GM12878 (cell line): Measurements from ENCODE around the gene ZFP62. TPM values are rescaled to one million over a fixed set of nuclear protein-coding genes. Genes with fewer than 3 reads are reported as not detected.

Experiments
- CBFB ChIP-seq: IDR thresholded peaks from 2 replicates; pipeline ENCODE4 v1.6.1; 2016; ENCODE audit warnings: antibody characterized with exemption, low read depth
- IRF3 ChIP-seq: fragments of 450-650 bp; IDR thresholded peaks from 2 replicates; pipeline ENCODE4 v1.6.1; 2014; ENCODE audit warnings: mild to moderate bottlenecking
- NFYA ChIP-seq: IDR thresholded peaks from 2 replicates; pipeline ENCODE4 v1.6.1; 2011; ENCODE audit warnings: low read depth, mild to moderate bottlenecking, low read length, improper control_type of control experiment, borderline replicate concordance
- NKRF ChIP-seq: fragments of 450-650 bp; conservative IDR thresholded peaks from 2 replicates; pipeline ENCODE4 v1.6.1; 2017; ENCODE audit warnings: mild to moderate bottlenecking, moderate library complexity
- YY1 ChIP-seq: IDR thresholded peaks from 2 replicates; pipeline ENCODE4 v1.6.1; 2011; ENCODE audit warnings: low read depth, mild to moderate bottlenecking, low read length
- polyA plus RNA-seq, 11 experiments: library from polyadenylated mRNA; depleted of rRNA in 4 of 11; unstranded in 6 of 11; stranded (reverse) in 5 of 11; fragments of >200 nt; fragmentation: Nextera tagmentation in 4 of 11; fragmentation: Illumina TruSeq in 1 of 11; extraction: Ambion mirVana in 4 of 11; extraction: Trizol in 1 of 11; gene quantifications; 1 replicate in 1 of 11; 2 replicates in 10 of 11; pipeline versions ENCODE4 v1.2.1 to v1.2.3, GENCODE V29; 2011 to 2016; ENCODE audit warnings: inconsistent platforms in 2 of 11, missing spikeins in 2 of 11, low read depth in 1 of 11
- total RNA-seq, 4 experiments: library from RNA; depleted of rRNA in 3 of 4; stranded (reverse); fragments of >200 nt in 3 of 4; fragmentation: Illumina TruSeq in 1 of 4; extraction: Trizol in 1 of 4; gene quantifications; 2 replicates each; pipeline versions ENCODE4 v1.2.1 to v1.2.3, GENCODE V29; 2013 to 2021
- TF ChIP-seq, protein P1 (sequence below): fragments of 150-350 bp; IDR thresholded peaks from 2 replicates; pipeline ENCODE4 v1.6.1; 2014; ENCODE audit warnings: mild to moderate bottlenecking, low read depth, low read length

The ZFP62 gene
- total and polyA plus RNA-seq, 10 of the 15 experiments (the other 5 are each of a cell fraction or from before 2014, with no cell fraction given): 9.2 to 39.7 (median 21.1) TPM

DNA sequence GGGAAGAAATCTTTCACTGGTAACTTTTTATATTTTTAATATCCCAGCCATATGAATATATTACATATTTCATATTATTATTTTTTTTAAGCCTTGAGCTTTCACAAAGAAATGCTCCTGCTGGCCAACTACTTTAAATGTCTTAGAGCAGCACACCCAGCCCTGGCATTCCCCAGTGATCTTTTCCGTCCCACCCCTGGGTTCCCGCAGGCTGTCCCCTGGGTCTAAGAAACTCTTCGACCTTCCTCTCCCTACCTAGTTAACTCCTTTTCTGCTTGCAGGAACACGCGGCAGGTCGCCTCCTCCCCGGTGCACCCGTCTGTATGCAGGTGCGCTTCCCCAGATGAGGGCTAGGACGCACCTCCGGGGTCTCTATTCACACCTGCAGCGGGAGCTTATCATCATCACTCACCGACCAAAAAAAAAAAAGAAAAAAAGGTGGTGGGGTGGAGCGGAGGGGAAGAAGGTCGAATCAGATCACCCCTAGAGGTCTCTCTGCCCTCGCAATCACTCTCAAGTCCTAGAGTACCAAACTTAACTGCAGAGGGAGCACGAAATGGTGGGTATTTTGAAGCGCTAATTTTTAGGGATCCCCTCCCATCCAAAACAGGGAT is 696 bp downstream of the ZFP62 start (continued):
- TF ChIP-seq NKRF: no peak
- TF ChIP-seq NFYA: no peak
- TF ChIP-seq CBFB: no peak; the same call in 1 of the 2 replicates
- peak; percentile 63; the same call in 1 of the 2 replicates for TF ChIP-seq YY1
- no peak for TF ChIP-seq IRF3
- TF ChIP-seq, protein P1, sequence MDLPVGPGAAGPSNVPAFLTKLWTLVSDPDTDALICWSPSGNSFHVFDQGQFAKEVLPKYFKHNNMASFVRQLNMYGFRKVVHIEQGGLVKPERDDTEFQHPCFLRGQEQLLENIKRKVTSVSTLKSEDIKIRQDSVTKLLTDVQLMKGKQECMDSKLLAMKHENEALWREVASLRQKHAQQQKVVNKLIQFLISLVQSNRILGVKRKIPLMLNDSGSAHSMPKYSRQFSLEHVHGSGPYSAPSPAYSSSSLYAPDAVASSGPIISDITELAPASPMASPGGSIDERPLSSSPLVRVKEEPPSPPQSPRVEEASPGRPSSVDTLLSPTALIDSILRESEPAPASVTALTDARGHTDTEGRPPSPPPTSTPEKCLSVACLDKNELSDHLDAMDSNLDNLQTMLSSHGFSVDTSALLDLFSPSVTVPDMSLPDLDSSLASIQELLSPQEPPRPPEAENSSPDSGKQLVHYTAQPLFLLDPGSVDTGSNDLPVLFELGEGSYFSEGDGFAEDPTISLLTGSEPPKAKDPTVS: no peak
- TF ChIP-seq, all 136 proteins: peak for 20
